ENCODE measurements around the gene CELF2.

Gene CELF2

DNA sequence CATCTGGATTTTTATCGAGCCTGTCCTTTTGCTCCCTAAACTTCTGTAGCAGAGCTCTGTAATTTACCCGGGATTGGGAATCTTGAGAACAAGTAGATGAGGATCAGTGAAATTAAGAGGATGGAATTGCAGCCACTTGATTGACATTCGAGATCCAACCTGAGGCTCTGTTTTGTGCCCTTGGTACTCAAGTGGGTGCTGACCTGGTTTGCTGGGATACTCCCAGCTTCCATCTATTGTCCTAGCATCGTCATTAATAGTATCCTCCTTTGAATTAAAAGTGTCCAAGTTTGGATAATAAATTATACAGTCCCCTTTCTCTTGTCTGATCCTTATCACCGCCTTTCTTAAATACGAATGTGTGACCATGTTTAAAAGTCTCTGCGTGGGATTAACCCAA is 17.1 kb downstream of the CELF2 start:
- Histone ChIP-seq H3K79me2 (ENCODE audit: insufficient read depth, low read length) (no peaks in the 10 kb centered on the region), H3K4me3 (ENCODE audit: insufficient read depth, low read length, poor library complexity, severe bottlenecking) (no peak overlapping the region), H3K27ac (ENCODE audit: low read depth, low read length) (no peak overlapping the region), H2AFZ (ENCODE audit: low read depth, low read length, severe bottlenecking) (no peak overlapping the region), H3K36me3 (ENCODE audit: low read length) (no peaks in the 10 kb centered on the region), H3K27me3 (ENCODE audit: low read length) (no peaks in the 10 kb centered on the region), H4K20me1 (ENCODE audit: low read depth, low read length) (no peaks in the 10 kb centered on the region), H3K9ac (ENCODE audit: low read length) (no peak overlapping the region), H3F3A (ENCODE audit: insufficient read depth) (no peaks in the 10 kb centered on the region), H3K9me3 (ENCODE audit: insufficient read depth, low read length) (no peaks in the 10 kb centered on the region), H3K4me2 (ENCODE audit: low read depth, low read length, poor library complexity, severe bottlenecking) (no peak overlapping the region), H3K9me2 (replicated peaks; ENCODE audit: insufficient read depth, low read length) (no peaks in the 10 kb centered on the region)
- no peak for TF ChIP-seq EZH2phosphoT487 (conservative IDR thresholded peaks at IDR 0.05; ENCODE audit: low read length)
- TF ChIP-seq, protein P1, sequence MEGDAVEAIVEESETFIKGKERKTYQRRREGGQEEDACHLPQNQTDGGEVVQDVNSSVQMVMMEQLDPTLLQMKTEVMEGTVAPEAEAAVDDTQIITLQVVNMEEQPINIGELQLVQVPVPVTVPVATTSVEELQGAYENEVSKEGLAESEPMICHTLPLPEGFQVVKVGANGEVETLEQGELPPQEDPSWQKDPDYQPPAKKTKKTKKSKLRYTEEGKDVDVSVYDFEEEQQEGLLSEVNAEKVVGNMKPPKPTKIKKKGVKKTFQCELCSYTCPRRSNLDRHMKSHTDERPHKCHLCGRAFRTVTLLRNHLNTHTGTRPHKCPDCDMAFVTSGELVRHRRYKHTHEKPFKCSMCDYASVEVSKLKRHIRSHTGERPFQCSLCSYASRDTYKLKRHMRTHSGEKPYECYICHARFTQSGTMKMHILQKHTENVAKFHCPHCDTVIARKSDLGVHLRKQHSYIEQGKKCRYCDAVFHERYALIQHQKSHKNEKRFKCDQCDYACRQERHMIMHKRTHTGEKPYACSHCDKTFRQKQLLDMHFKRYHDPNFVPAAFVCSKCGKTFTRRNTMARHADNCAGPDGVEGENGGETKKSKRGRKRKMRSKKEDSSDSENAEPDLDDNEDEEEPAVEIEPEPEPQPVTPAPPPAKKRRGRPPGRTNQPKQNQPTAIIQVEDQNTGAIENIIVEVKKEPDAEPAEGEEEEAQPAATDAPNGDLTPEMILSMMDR (IDR thresholded peaks at IDR 0.05; ENCODE audit: insufficient read depth, low read length, poor library complexity, severe bottlenecking) = no peak

DNA sequence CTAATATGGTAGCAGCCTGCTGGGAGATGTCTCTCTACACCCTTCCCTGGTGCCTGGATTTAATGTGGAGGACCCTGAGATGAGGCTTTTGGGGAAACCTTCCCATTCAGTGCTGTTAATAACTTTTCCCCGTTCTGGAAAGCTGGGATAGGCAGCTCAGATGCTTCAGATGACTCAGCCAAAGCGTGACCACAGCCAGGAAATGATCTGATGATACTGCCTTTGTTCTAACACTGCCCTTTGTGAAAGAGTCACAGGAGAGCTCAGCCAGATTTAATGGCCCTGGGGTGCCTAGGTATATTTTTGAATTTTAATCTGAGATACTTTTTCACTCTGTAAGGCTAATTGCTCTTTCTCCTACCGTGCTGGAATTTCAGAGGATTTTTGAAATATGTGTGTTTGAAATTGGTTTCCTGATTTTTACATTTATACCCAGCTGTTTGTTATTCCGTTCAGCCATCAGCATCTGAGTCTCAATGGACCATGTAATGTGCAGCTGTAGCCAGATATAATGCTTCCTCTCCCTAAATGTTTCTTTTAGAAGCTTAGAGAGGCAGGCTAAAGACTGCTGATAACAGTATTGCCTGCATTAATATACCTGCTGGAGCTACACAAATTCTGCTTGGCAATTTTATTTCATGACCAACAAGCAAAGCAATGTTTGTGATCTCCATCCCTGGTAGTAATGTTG is 17.8 kb downstream of the CELF2 start:
- Histone ChIP-seq H3K27ac (ENCODE audit: low read depth, low read length) (no peak overlapping the region), H3K27me3 (ENCODE audit: low read length) (no peaks in the 10 kb centered on the region), H3K9me2 (replicated peaks; ENCODE audit: insufficient read depth, low read length) (no peaks in the 10 kb centered on the region), H2AFZ (ENCODE audit: low read depth, low read length, severe bottlenecking) (no peak overlapping the region), H3K9me3 (ENCODE audit: insufficient read depth, low read length) (no peaks in the 10 kb centered on the region), H3K36me3 (ENCODE audit: low read length) (no peaks in the 10 kb centered on the region), H3K79me2 (ENCODE audit: insufficient read depth, low read length) (no peaks in the 10 kb centered on the region), H3K4me2 (ENCODE audit: low read depth, low read length, poor library complexity, severe bottlenecking) (no peak overlapping the region), H4K20me1 (ENCODE audit: low read depth, low read length) (no peaks in the 10 kb centered on the region), H3K9ac (ENCODE audit: low read length) (no peak overlapping the region), H3F3A (ENCODE audit: insufficient read depth) (no peaks in the 10 kb centered on the region), H3K4me3 (ENCODE audit: insufficient read depth, low read length, poor library complexity, severe bottlenecking) (no peak overlapping the region)
- no peak for TF ChIP-seq EZH2phosphoT487 (conservative IDR thresholded peaks at IDR 0.05; ENCODE audit: low read length)
- TF ChIP-seq, protein P1 (IDR thresholded peaks at IDR 0.05; ENCODE audit: insufficient read depth, low read length, poor library complexity, severe bottlenecking) = no peak

DNA sequence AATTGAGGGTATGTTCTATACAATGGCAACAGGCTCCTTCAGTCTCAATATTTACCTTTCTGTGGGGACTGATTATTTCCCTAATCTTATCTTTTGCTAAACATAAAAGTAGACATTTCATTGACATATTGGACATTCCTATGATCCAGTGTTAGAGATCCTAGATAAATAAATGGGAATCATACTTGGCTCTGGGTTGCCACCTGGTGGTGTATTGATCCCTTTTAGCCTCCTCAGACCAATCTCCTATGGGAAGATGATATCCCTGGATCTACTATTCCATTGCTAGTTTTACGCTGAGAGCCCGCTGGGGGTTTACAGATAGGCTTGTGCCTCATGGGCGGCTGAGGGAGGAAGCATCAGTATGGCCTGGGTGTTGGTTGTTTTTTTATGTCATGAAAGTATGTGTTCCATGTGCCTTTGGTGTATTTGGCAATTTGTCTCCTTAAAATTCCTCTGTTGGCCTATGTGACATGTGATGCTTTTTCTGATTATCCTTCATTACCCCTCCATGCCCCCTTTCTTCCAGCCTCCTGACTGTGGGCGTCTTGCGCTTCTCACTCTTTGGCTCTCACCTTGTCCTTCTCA is 18.8 kb downstream of the CELF2 start:
- Histone ChIP-seq H3K9ac (ENCODE audit: low read length) (no peak overlapping the region), H4K20me1 (ENCODE audit: low read depth, low read length) (no peaks in the 10 kb centered on the region), H3K4me3 (ENCODE audit: insufficient read depth, low read length, poor library complexity, severe bottlenecking) (no peak overlapping the region), H3F3A (ENCODE audit: insufficient read depth) (no peaks in the 10 kb centered on the region), H3K79me2 (ENCODE audit: insufficient read depth, low read length) (no peaks in the 10 kb centered on the region), H3K9me3 (ENCODE audit: insufficient read depth, low read length) (no peaks in the 10 kb centered on the region), H3K36me3 (ENCODE audit: low read length) (no peaks in the 10 kb centered on the region), H3K27ac (ENCODE audit: low read depth, low read length) (no peak overlapping the region), H2AFZ (ENCODE audit: low read depth, low read length, severe bottlenecking) (no peak overlapping the region), H3K4me2 (ENCODE audit: low read depth, low read length, poor library complexity, severe bottlenecking) (no peak overlapping the region), H3K27me3 (ENCODE audit: low read length) (no peaks in the 10 kb centered on the region), H3K9me2 (replicated peaks; ENCODE audit: insufficient read depth, low read length) (no peaks in the 10 kb centered on the region)
- no peak for TF ChIP-seq EZH2phosphoT487 (conservative IDR thresholded peaks at IDR 0.05; ENCODE audit: low read length)
- TF ChIP-seq, protein P1 (IDR thresholded peaks at IDR 0.05; ENCODE audit: insufficient read depth, low read length, poor library complexity, severe bottlenecking) = no peak

Measured in SU-DHL-6 (cell line).